ENCODE data around the gene LGALS1.

Gene LGALS1

GRCh38 chr22:37664249-37665101 lies 11.0 kb upstream of the LGALS1 start:
- no peak for DNase-seq

GRCh38 chr22:37665487-37665886 lies 9.9 kb upstream of the LGALS1 start:
- no peak for DNase-seq

- no peak for DNase-seq
These were observed 5.8 kb upstream of the LGALS1 start for GRCh38 chr22:37669586-37669985.

- DNase-seq, result no peak
These were observed 3.1 kb upstream of the LGALS1 start for GRCh38 chr22:37672206-37672919.

GRCh38 chr22:37672920-37673455 lies 2.4 kb upstream of the LGALS1 start:
- DNase-seq, result no peak

GRCh38 chr22:37674248-37674647 lies 1.2 kb upstream of the LGALS1 start:
- no peak for DNase-seq

- DNase-seq, result peak; percentile 24
These were observed 697 bp downstream of the LGALS1 start for GRCh38 chr22:37675930-37676735.

- peak; percentile 95 for DNase-seq
These were observed 1.5 kb downstream of the LGALS1 start for GRCh38 chr22:37676736-37677492.

GRCh38 chr22:37677493-37677974 lies 2.1 kb downstream of the LGALS1 start:
- DNase-seq, result no peak

GRCh38 chr22:37678372-37678771 lies 2.9 kb downstream of the LGALS1 start:
- DNase-seq, result no peak

- DNase-seq, result no peak
These were observed 4.2 kb downstream of the LGALS1 start for GRCh38 chr22:37679670-37680069.

- DNase-seq, result no peak
These were observed 4.9 kb downstream of the LGALS1 start for GRCh38 chr22:37680191-37680851.

- no peak for DNase-seq
These were observed 5.6 kb downstream of the LGALS1 start for GRCh38 chr22:37681001-37681424.

GRCh38 chr22:37681556-37682049 lies 6.2 kb downstream of the LGALS1 start:
- peak; percentile 70 for DNase-seq

GRCh38 chr22:37684803-37685615 lies 9.6 kb downstream of the LGALS1 start:
- no peak for DNase-seq

GRCh38 chr22:37686002-37686982 lies 10.9 kb downstream of the LGALS1 start, which contains the start of gene NOL12:
Gene NOL12, plus strand, starts transcription at chr22:37686343. Its CDS starts 50 bp downstream, at chr22:37686393.
- DNase-seq, result peak; percentile 71

- DNase-seq, result no peak
These were observed 15.0 kb downstream of the LGALS1 start for GRCh38 chr22:37690407-37690806.

GRCh38 chr22:37690901-37691504 lies 15.6 kb downstream of the LGALS1 start:
- no peak for DNase-seq
